ENCODE results near the gene FREM2.

FREM2 gene

DNA sequence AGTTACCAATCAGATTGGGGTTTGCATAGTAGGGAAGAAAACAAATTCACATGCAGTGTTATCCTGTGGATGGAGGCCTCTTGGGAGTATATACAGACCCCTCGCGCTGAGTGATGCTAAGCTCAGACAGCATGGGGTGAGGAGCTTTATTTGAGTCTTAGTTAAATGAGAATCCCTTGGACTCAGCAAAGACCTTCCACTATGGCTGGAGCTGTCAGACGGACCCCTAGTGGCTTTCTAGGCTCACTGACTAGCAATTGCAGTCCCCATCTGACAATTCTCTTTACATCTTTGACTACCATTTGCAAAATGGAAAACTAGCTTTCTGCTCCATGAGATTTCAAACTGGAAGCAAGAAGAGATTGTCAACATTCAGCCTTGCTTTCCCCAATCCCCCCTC lies 213.3 kb downstream of the FREM2 start:
- DNase-seq, result no peak

DNA sequence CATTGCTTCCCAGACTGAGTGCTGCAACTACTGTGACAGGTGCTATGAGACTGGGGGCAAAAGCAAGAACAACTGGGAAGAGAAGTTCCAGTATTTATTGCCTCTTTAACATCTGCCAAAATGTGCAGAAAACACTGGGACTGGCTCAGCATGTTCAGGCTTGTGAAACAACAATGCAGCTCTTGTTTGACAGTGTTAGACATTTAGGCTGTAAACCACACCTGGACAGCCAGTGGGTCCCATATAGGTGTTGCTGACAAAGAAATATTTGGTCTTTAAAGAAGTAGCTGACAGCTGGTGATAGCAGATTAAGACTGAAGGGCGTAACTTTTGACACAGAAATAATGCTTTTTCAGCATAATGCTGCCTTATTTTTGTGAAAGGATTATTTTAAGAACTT lies 215.7 kb downstream of the FREM2 start:
- DNase-seq, result no peak

DNA sequence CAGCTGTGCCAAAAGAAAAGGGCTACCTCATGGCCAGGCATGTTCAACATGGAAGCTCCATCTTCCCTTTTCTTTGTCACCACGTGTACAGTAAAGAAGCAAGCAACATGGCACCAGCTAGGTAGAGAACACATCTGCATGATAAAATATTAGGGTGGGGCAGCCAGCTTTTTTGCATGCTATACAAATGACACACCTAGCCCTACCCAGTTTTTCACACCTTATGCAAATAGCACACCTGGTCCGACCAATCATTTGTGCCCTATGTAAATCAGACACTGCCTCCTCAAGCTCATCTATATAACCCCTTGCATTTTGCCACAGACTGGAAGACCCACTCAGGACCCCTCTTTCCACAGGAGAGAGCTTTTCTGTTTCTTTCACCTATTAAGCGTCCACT lies 218.2 kb downstream of the FREM2 start:
- DNase-seq, result no peak

DNA sequence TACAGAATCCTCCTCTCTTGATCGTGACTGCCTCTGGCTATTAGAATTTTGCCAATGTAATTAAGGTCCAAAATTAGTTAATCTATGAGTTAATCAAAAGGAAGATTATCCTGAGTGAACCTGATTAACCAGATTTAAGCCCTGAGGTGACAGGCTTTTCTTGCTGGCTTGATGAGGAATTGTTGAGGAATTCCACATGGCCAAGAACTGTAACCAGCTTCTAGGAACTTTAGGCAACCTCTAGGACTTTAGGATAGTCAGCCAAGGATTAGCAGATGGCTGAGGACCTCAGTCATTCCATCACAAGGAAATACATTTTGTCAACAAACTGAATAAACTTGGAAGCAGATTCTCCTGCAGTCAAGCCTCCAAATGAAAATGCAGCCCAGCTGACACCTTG lies 219.0 kb downstream of the FREM2 start:
- no peak for DNase-seq

DNA sequence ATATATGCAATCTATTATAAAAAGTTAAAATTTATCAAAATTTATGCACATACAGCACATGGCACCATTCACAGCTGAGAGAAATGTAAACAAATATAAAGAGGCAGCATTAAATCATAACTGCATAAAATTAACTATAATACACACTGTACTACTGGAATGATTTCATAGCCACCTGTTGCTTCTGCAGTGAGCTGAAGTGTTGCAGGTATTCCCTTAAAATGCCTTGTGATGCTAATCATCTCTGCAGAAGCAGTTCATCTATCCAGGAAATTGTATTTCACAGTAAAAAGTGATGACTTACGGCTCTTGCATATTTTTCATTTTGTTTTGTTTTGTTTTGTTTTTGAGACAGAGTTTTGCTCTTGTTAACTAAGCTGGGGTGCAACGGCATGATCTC lies 221.7 kb downstream of the FREM2 start:
- no peak for DNase-seq

DNA sequence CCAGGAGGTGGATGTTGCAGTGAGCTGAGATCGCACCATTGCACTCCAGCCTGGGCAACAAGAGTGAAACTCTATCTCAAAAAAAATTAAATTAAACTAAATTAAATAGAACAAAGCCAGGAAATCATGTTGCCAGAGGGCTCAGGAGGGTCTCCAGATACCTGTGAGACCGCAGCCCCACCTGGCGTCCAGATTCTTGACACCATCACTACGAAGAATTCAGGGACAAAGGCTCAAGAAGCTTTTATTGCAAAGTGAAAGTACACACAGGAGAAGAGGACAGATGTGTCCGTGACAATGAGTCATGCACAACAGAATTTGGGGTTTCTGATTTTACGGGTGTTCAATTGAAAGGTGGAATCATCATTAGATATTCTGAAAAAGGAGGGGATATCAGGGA lies 227.2 kb downstream of the FREM2 start:
- no peak for DNase-seq

DNA sequence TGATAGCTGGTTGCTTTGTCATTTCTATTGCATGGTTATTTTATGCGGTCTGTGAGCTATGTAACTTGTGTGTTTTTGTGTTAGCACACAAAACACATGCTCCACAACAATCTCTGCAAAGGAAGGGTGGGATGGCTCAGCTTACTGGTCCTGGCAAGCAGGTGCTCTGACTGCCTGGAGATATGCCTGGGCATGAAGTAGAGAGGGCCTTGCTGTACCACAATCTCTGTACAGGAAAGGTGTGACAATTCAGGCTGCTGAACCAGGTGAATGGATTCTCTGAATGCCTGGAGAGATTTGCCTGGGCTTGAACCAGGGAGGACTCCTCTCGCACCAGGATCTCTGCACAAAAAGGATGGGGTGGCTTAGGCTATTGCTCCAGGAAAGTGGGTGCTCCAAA lies 234.2 kb downstream of the FREM2 start:
- DNase-seq, result no peak

DNA sequence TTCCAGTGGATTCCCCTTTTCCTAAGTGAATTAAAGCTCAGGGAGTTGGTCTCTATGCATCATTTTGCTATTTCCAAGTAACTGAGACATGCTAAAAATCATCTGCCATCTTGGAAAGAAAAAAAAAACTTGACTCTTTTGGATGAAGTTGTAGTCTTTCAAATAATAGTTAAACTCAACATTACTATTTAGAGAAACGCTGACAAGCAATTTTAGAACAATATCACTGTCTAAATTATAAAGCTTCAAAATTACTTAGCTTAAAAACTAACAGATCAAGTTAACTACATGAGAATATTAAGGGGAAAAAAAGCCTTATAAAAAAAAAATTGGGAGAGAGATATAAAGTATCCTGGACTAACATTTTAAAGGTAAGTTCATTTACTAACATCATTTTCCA lies 235.3 kb downstream of the FREM2 start:
- no peak for DNase-seq

DNA sequence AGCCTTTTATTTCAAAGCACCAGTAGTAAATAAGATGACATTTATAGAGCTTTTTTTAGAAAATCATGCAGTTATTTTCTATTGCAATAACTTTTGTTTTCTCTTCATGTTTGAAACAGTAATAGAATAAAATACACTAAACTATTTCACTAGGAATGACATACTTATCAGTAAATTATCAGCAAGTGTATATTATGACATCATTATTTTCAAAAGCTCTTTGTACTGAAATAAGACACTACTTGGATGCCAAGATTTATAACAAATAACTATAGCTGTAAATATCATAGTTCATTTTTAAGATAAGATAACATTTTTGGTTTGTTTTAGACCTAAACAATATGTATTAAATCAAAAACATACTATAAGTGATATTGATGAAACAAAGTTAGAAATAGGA lies 246.9 kb downstream of the FREM2 start:
- DNase-seq, result no peak

Data from activated naive CD4-positive, alpha-beta T cell treated with anti-CD3 and anti-CD28 coated beads, Interleukin-2, amount 50 U/mL, for 16 hours (primary cell).